HEK293 (cell line): ENCODE data around the gene SCN7A.
A peak's percentile ranks its signal among the peaks of the same experiment; 100 is the strongest.

Experiments used
- BCL6B ChIP-seq: fragments of 450-650 bp; formaldehyde crosslinking; IDR thresholded peaks from 2 replicates; pipeline ENCODE4 v1.5.1; 2017; ENCODE audit warnings: missing biosample characterization, missing genetic modification characterization
- CTCF ChIP-seq: fragments of 450-650 bp; formaldehyde crosslinking; IDR thresholded peaks from 2 replicates; pipeline ENCODE4 v1.5.1; 2016; ENCODE audit warnings: missing biosample characterization, missing genetic modification characterization
- EGR2 ChIP-seq: fragments of 450-650 bp; formaldehyde crosslinking; IDR thresholded peaks from 2 replicates; pipeline ENCODE4 v1.5.1; 2016; ENCODE audit warnings: low read depth, missing biosample characterization, missing genetic modification characterization
- ELK4 ChIP-seq: IDR thresholded peaks from 2 replicates; pipeline ENCODE4 v1.6.1; 2011; ENCODE audit warnings: mild to moderate bottlenecking, low read depth, low read length, borderline replicate concordance
- FEZF1 ChIP-seq: fragments of 450-650 bp; formaldehyde crosslinking; IDR thresholded peaks from 2 replicates; pipeline ENCODE4 v1.5.1; 2016; ENCODE audit warnings: missing biosample characterization, missing genetic modification characterization
- IKZF3 ChIP-seq: fragments of 450-650 bp; IDR thresholded peaks from 2 replicates; pipeline ENCODE4 v1.5.0; 2018; ENCODE audit warnings: missing biosample characterization, mild to moderate bottlenecking, missing genetic modification characterization, moderate library complexity
- KLF8 ChIP-seq: fragments of 450-650 bp; formaldehyde crosslinking; IDR thresholded peaks from 2 replicates; pipeline ENCODE4 v1.5.1; 2016; ENCODE audit warnings: missing biosample characterization, missing genetic modification characterization
- PRDM6 ChIP-seq: fragments of 450-650 bp; formaldehyde crosslinking; IDR thresholded peaks from 2 replicates; pipeline ENCODE4 v1.5.1; 2017; ENCODE audit warnings: missing biosample characterization, missing genetic modification characterization
- RBAK ChIP-seq: fragments of 450-650 bp; formaldehyde crosslinking; IDR thresholded peaks from 2 replicates; pipeline ENCODE4 v1.5.1; 2016; ENCODE audit warnings: missing biosample characterization, missing genetic modification characterization
- SCRT2 ChIP-seq: fragments of 450-650 bp; formaldehyde crosslinking; IDR thresholded peaks from 2 replicates; pipeline ENCODE4 v1.5.1; 2016; ENCODE audit warnings: missing biosample characterization, missing genetic modification characterization
- ZBTB8A ChIP-seq: fragments of 450-650 bp; formaldehyde crosslinking; IDR thresholded peaks from 2 replicates; pipeline ENCODE4 v1.5.1; 2016; ENCODE audit warnings: missing biosample characterization, missing genetic modification characterization
- ZEB2 ChIP-seq: fragments of 450-650 bp; formaldehyde crosslinking; IDR thresholded peaks from 2 replicates; pipeline ENCODE4 v1.5.1; 2016; ENCODE audit warnings: missing biosample characterization, missing genetic modification characterization
- ZFP41 ChIP-seq: fragments of 450-650 bp; formaldehyde crosslinking; IDR thresholded peaks from 2 replicates; pipeline ENCODE4 v1.5.1; 2016; ENCODE audit warnings: missing biosample characterization, missing genetic modification characterization, borderline replicate concordance
- ZNF16 ChIP-seq: fragments of 450-650 bp; formaldehyde crosslinking; IDR thresholded peaks from 2 replicates; pipeline ENCODE4 v1.5.1; 2016; ENCODE audit warnings: low read depth, missing biosample characterization, missing genetic modification characterization
- ZNF175 ChIP-seq: fragments of 450-650 bp; formaldehyde crosslinking; IDR thresholded peaks from 2 replicates; pipeline ENCODE4 v1.5.1; 2016; ENCODE audit warnings: missing biosample characterization, missing genetic modification characterization
- ZNF239 ChIP-seq: fragments of 450-650 bp; formaldehyde crosslinking; IDR thresholded peaks from 2 replicates; pipeline ENCODE4 v1.5.1; 2016; ENCODE audit warnings: missing biosample characterization, missing genetic modification characterization
- ZNF280D ChIP-seq: fragments of 450-650 bp; formaldehyde crosslinking; IDR thresholded peaks from 2 replicates; pipeline ENCODE4 v1.5.1; 2016; ENCODE audit warnings: missing biosample characterization, missing genetic modification characterization
- ZNF48 ChIP-seq: fragments of 450-650 bp; formaldehyde crosslinking; IDR thresholded peaks from 2 replicates; pipeline ENCODE4 v1.5.1; 2016; ENCODE audit warnings: missing biosample characterization, missing genetic modification characterization
- ZNF501 ChIP-seq: fragments of 450-650 bp; formaldehyde crosslinking; IDR thresholded peaks from 2 replicates; pipeline ENCODE4 v1.5.1; 2016; ENCODE audit warnings: missing biosample characterization, missing genetic modification characterization
- ZNF555 ChIP-seq: fragments of 450-650 bp; formaldehyde crosslinking; conservative IDR thresholded peaks from 2 replicates; pipeline ENCODE4 v1.5.1; 2017; ENCODE audit warnings: missing biosample characterization, mild to moderate bottlenecking, missing genetic modification characterization, inconsistent platforms
- ZNF596 ChIP-seq: fragments of 450-650 bp; IDR thresholded peaks from 2 replicates; pipeline ENCODE4 v1.5.0; 2018; ENCODE audit warnings: missing biosample characterization, mild to moderate bottlenecking, missing genetic modification characterization, moderate library complexity
- ZNF621 ChIP-seq: fragments of 450-650 bp; formaldehyde crosslinking; IDR thresholded peaks from 2 replicates; pipeline ENCODE4 v1.5.1; 2017; ENCODE audit warnings: missing biosample characterization, missing genetic modification characterization
- ZNF645 ChIP-seq: fragments of 450-650 bp; formaldehyde crosslinking; IDR thresholded peaks from 2 replicates; pipeline ENCODE4; 2016; ENCODE audit warnings: missing biosample characterization, missing genetic modification characterization
- ZNF830 ChIP-seq: fragments of 450-650 bp; IDR thresholded peaks from 2 replicates; pipeline ENCODE4 v1.5.0; 2018; ENCODE audit warnings: missing biosample characterization, missing genetic modification characterization, low read depth, mild to moderate bottlenecking, moderate library complexity
- ZNF843 ChIP-seq: fragments of 450-650 bp; formaldehyde crosslinking; IDR thresholded peaks from 2 replicates; pipeline ENCODE4 v1.5.1; 2016; ENCODE audit warnings: missing biosample characterization, missing genetic modification characterization
- ZSCAN18 ChIP-seq: fragments of 450-650 bp; formaldehyde crosslinking; IDR thresholded peaks from 2 replicates; pipeline ENCODE4 v1.5.1; 2016; ENCODE audit warnings: missing biosample characterization, missing genetic modification characterization

Gene SCN7A

GRCh38 chr2:166404831-166405568, 89.0 kb downstream of the SCN7A start (continued):
- TF ChIP-seq ZEB2, result no peak
- TF ChIP-seq SCRT2 (tag by site-specific recombination), result no peak
- TF ChIP-seq ZFP41 (tag by site-specific recombination), result no peak
- TF ChIP-seq BCL6B, result no peak
- no peak for TF ChIP-seq IKZF3 (tag by site-specific recombination)
- TF ChIP-seq ELK4, result no peak
- TF ChIP-seq PRDM6 (tag by site-specific recombination), result no peak; the same call in 1 of the 2 replicates
- TF ChIP-seq ZNF830 (tag by site-specific recombination), result no peak
- no peak for TF ChIP-seq ZNF280D (tag by site-specific recombination)
- TF ChIP-seq RBAK (tag by site-specific recombination), result no peak
- TF ChIP-seq ZNF239 (tag by site-specific recombination), result no peak
- no peak for TF ChIP-seq ZNF596 (tag by site-specific recombination)
- peak; percentile 55; the same call in 1 of the 2 replicates for TF ChIP-seq FEZF1 (tag by site-specific recombination)
- TF ChIP-seq ZNF175 (tag by site-specific recombination), result no peak
- TF ChIP-seq ZNF621 (tag by site-specific recombination), result no peak
- no peak for TF ChIP-seq EGR2 (tag by site-specific recombination)
- TF ChIP-seq ZNF48 (tag by site-specific recombination), result no peak
- peak; percentile 33; the same call in 1 of the 2 replicates for TF ChIP-seq ZBTB8A (tag by site-specific recombination)
- no peak for TF ChIP-seq ZNF16 (tag by site-specific recombination)
- no peak for TF ChIP-seq ZNF501 (tag by site-specific recombination)
- TF ChIP-seq CTCF (tag by site-specific recombination), result no peak
- TF ChIP-seq ZNF645 (tag by site-specific recombination), result no peak
- peak; percentile 63; the same call in 1 of the 2 replicates for TF ChIP-seq ZNF843 (tag by site-specific recombination)
- TF ChIP-seq ZNF555 (tag by site-specific recombination), result no peak
- no peak for TF ChIP-seq KLF8
- TF ChIP-seq ZSCAN18 (tag by site-specific recombination), result no peak
